ENCODE data around the gene CCDC107.
"Not testable (repeated sequence)": the region's sequence is repeated elsewhere in the genome, so short reads cannot be mapped to it uniquely, and the experiment has no call there.

Gene CCDC107, protein sequence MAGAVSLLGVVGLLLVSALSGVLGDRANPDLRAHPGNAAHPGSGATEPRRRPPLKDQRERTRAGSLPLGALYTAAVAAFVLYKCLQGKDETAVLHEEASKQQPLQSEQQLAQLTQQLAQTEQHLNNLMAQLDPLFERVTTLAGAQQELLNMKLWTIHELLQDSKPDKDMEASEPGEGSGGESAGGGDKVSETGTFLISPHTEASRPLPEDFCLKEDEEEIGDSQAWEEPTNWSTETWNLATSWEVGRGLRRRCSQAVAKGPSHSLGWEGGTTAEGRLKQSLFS

DNA sequence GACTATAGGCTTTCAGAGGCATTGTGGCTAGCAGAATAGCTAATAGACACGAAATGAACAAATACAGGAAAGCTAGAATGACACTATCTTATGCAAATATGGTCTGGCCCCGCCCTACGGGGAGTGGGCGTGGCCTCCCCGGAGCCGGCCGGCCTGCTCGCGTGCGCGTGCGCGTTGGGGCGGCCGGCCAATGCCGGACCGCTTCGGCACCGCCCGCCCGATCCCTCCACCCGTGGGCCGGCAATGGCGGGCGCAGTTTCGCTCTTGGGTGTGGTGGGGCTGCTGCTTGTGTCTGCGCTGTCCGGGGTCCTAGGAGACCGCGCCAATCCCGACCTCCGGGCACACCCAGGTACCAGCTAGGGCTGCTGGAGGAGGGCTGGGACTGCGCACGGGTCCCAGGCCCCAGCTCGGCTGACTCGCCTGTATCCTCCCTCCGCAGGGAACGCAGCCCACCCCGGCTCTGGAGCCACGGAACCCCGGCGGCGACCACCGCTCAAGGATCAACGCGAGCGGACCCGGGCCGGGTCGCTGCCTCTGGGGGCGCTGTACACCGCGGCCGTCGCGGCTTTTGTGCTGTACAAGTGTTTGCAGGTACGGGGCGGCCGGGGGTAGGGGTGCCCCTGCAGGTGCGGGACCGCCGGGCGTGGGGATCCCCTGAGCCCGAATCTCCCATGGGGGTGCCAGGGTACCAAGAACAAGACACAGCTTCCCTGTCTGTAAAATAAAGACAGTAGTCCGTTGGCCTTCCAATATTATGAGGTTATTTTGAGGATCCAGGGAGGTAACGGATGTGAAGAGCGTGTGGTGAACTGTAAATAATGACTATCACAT lies at the start of gene CCDC107:
Gene CCDC107, plus strand, starts transcription at position 156 of the 831 bp plus-strand sequence. Its CDS starts 88 bp downstream, at position 244.
- TF ChIP-seq, protein P1, sequence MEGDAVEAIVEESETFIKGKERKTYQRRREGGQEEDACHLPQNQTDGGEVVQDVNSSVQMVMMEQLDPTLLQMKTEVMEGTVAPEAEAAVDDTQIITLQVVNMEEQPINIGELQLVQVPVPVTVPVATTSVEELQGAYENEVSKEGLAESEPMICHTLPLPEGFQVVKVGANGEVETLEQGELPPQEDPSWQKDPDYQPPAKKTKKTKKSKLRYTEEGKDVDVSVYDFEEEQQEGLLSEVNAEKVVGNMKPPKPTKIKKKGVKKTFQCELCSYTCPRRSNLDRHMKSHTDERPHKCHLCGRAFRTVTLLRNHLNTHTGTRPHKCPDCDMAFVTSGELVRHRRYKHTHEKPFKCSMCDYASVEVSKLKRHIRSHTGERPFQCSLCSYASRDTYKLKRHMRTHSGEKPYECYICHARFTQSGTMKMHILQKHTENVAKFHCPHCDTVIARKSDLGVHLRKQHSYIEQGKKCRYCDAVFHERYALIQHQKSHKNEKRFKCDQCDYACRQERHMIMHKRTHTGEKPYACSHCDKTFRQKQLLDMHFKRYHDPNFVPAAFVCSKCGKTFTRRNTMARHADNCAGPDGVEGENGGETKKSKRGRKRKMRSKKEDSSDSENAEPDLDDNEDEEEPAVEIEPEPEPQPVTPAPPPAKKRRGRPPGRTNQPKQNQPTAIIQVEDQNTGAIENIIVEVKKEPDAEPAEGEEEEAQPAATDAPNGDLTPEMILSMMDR (IDR thresholded peaks at IDR 0.05; ENCODE audit: low read depth, low read length), result peak; percentile 44
- peak; percentile 73 for DNase-seq (ENCODE audit: extremely low read depth, low read depth)

DNA sequence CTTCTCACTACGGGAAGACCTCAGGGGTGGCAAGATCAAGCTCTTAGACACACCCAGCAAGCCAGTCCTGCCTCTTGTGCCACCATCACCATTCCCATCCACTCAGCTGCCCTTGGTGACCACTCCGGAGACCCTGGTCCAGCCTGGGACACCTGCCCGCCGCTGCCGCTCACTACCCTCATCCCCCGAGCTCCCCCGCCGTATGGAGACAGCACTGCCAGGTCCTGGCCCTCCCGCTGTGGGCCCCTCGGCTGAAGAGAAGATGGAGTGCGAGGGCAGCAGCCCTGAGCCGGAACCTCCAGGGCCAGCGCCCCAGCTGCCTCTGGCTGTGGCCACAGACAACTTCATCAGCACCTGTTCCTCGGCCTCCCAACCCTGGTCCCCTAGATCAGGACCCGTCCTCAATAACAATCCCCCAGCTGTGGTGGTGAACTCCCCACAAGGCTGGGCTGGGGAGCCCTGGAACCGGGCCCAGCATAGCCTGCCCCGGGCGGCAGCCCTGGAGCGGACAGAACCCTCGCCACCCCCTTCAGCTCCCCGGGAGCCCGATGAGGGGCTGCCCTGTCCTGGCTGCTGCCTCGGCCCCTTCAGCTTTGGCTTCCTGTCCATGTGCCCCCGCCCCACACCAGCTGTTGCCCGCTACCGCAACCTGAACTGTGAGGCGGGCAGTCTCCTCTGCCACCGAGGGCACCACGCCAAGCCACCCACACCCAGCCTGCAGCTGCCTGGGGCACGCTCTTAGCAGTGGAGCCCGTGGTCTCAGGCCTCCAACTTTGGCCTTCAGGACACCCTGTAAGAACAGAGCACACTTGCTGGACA lies 48.9 kb upstream of the CCDC107 start:
- DNase-seq (ENCODE audit: extremely low read depth, low read depth), result no peak

DNA sequence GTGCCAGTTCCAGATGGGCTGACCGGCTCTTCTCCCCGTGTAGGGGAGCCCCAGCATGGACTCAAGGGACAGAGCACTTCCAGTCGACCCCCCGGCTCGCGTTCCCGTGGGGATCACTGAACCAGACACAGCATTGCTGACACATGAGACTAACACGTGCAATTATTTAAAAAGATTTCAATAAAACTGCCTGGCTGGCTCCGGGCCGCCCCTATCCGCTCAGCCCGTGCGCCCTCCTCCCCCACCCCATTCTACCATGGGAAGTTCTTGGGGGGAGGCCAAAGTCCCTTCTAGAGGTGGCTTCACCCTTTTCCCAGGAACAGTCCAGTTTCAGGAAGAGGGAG lies 48.3 kb upstream of the CCDC107 start:
- TF ChIP-seq, protein P1 (IDR thresholded peaks at IDR 0.05; ENCODE audit: low read depth, low read length), result no peak
- DNase-seq (ENCODE audit: extremely low read depth, low read depth), result no peak

More for the DNA sequence above, 48.9 kb upstream of the CCDC107 start:
- TF ChIP-seq, protein P1 (IDR thresholded peaks at IDR 0.05; ENCODE audit: low read depth, low read length), result no peak

DNA sequence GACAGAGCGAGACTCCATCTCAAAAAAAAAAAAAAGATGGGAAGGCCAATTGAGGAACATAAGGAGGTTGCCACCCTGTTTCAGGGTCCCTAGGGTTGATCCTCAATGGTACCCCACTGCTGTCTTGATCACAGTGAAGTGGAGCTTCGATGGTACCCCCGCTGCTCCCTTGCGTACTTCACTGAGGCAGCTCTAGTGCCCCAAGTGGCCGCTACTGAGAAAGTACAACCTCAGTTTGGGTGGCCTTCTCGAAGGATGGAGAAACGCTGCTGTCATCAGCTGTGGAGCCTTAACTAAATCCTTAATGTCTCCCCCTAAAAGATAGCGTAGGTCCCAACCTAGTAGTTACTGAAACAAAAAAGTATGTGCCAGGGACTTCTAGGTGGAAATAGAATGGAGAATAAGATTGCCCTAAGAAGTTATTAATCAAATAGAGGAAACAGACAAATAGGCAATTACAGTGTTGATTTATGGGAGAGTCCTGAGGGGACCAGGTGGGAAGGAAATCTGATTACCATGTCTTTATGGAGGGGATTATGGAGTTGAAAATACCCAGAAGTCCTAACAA lies 46.8 kb upstream of the CCDC107 start:
- TF ChIP-seq, protein P1 (IDR thresholded peaks at IDR 0.05; ENCODE audit: low read depth, low read length), result peak; percentile 70
- no peak for DNase-seq (ENCODE audit: extremely low read depth, low read depth)

DNA sequence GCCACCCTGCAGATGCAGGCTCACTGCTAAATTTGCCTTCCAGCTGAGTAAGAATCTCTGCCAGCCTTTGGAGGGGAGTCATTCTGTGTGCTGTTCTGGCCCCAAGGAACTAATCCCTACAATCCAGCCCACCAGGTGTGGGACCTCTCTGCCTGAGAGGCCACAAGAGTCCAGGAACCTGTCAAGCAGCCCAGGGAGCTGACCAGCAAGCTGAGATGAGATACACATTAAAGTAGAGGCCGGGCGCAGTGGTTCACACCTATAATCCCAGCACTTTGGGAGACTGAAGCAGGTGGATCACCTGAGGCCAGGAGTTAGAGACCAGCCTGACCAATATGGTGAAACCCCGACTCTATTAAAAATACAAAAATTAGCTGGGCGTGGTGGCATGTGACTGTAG lies 46.0 kb upstream of the CCDC107 start:
- not testable (repeated sequence) for DNase-seq (ENCODE audit: extremely low read depth, low read depth)

DNA sequence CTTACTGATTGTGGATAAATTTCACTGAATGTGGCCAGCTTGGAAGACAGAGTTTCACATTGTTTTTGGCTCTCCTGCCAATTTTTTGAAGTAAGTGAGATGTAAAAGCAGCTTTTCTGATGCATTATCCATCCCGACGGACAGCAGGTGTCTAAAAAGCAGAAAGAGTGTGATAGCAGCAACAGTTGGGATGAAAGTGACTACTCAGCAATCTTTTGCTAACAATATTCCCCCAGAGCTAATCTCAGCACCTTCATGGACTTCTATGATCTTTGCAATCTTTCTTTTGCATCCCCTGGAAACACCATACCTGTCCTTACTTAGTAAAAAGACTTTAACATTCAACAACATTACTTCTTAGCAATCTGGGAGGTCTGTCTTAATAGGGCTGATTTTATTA lies 45.2 kb upstream of the CCDC107 start:
- TF ChIP-seq, protein P1 (IDR thresholded peaks at IDR 0.05; ENCODE audit: low read depth, low read length), result no peak
- no peak for DNase-seq (ENCODE audit: extremely low read depth, low read depth)

DNA sequence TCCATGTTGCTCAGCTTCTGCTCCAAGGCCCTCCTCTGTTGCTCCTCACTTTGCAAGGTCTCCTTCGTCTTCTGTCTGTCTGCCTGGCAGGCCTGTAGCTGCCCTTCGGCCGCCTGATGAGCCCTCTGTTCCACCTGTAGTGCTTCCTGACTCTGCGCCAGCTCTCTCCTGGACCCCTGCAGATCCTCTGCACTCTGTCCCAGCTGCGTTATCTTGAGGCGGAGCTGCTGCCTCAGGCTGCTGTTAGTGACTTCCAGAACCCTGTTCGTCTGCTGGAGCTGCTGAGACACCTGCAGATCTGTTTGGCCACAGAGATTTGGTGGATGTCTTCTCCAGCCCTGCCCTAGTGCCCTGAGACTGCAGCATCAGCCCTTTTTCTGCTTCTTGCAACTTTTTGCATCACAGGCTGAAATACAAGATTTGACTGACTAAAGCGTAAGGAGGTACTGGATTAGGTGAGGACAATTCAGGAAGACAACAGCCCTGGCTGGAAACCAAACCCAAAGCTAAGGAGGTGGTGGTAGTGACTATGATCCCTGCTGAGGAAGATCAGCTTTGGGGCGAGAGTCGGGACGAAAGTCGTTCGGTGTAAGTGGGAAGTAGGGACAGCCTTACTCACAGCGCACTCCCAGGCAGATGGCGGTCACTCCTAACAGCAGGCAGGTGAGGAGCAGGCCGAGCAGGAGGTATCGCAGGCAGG lies 42.0 kb upstream of the CCDC107 start:
- no peak for DNase-seq (ENCODE audit: extremely low read depth, low read depth)

More for the DNA sequence above, 42.0 kb upstream of the CCDC107 start:
- TF ChIP-seq, protein P1 (IDR thresholded peaks at IDR 0.05; ENCODE audit: low read depth, low read length), result no peak

Data from AG09319 (cell line).